IMR-90 (cell line): Measurements from ENCODE around the gene RAB3GAP2. TPM values are rescaled to one million over a fixed set of nuclear protein-coding genes. Genes with fewer than 3 reads are reported as not detected.

ENCODE experiments used
- ATAC-seq: fragments of 200-7000 bp; cut with Tn5 transposase; 2 replicates; pipeline ENCODE4 v1.9.1; 2020; ENCODE audit warnings: low read depth, mild to moderate bottlenecking, moderate library complexity
- BruUV-seq: library from RNA; stranded (reverse); fragments of 400-500 nt; replicated peaks from 2 replicates; lab custom pipeline; 2021; lab: Mats Ljungman, UMichigan
- CTCF ChIA-PET: fragments of 300-600 bp; formaldehyde crosslinking; extraction: SDS; loops from one replicate; lab custom pipeline; 2021; ENCODE audit warnings: antibody characterized with exemption; lab: Yijun Ruan, JAX
- POLR2A ChIA-PET: fragments of 300-600 bp; sonication (Branson Sonifier 250); formaldehyde crosslinking; loops from one replicate; lab custom pipeline; 2022; ENCODE audit warnings: antibody characterized with exemption; ENCODE audit not compliant: unreplicated experiment; lab: Charles Lee
- DNase-seq: peaks from one replicate; pipeline ENCODE4 v3.0.0; 2013
- H2AFZ ChIP-seq: replicated peaks from 2 replicates; pipeline ENCODE3; 2013; ENCODE audit warnings: low read length, mild to moderate bottlenecking; ENCODE audit not compliant: poor library complexity
- H2AK5ac ChIP-seq: 2 replicates; pipeline ENCODE4 v1.6.1; 2013; ENCODE audit warnings: low read depth, low read length, inconsistent platforms
- H2AK9ac ChIP-seq: replicated peaks from 2 replicates; pipeline ENCODE3; 2013; ENCODE audit warnings: mild to moderate bottlenecking, low read depth, low read length, moderate library complexity; ENCODE audit not compliant: poor library complexity
- H2BK120ac ChIP-seq: 2 replicates; pipeline ENCODE4 v1.6.1; 2013; ENCODE audit warnings: low read depth, low read length, inconsistent platforms
- H2BK15ac ChIP-seq: 3 replicates; pipeline ENCODE4 v1.6.1; 2013; ENCODE audit warnings: low read depth, low read length, inconsistent platforms
- H2BK20ac ChIP-seq: 2 replicates; pipeline ENCODE4 v1.6.1; 2013; ENCODE audit warnings: low read depth, mild to moderate bottlenecking, inconsistent platforms, low read length, moderate library complexity
- H2BK5ac ChIP-seq: 2 replicates; pipeline ENCODE4 v1.6.1; 2013; ENCODE audit warnings: mild to moderate bottlenecking, low read depth, low read length, inconsistent platforms; ENCODE audit not compliant: poor library complexity, severe bottlenecking
- H3K14ac ChIP-seq: replicated peaks from 2 replicates; pipeline ENCODE4 v1.6.1; 2013; ENCODE audit warnings: low read depth, low read length, inconsistent platforms
- H3K18ac ChIP-seq: 2 replicates; pipeline ENCODE4 v1.6.1; 2013; ENCODE audit warnings: low read depth, low read length, control low read depth
- H3K23ac ChIP-seq: 2 replicates; pipeline ENCODE4 v1.6.1; 2013; ENCODE audit warnings: low read depth, low read length, inconsistent platforms
- H3K27ac ChIP-seq: 2 replicates; pipeline ENCODE4 v1.5.1; 2013; ENCODE audit warnings: mild to moderate bottlenecking, control low read depth, low read length; ENCODE audit not compliant: insufficient read depth
- H3K27me3 ChIP-seq: 2 replicates; pipeline ENCODE4 v1.6.1; 2013; ENCODE audit warnings: low read length; ENCODE audit not compliant: control insufficient read depth, insufficient read depth
- H3K36me3 ChIP-seq: 2 replicates; pipeline ENCODE4 v1.6.1; 2013; ENCODE audit warnings: low read length, mixed read lengths; ENCODE audit not compliant: control insufficient read depth, insufficient read depth
- H3K4ac ChIP-seq: 2 replicates; pipeline ENCODE4 v1.6.1; 2013; ENCODE audit warnings: low read depth, low read length, inconsistent platforms
- H3K4me1 ChIP-seq: 2 replicates; pipeline ENCODE4 v1.6.1; 2013; ENCODE audit warnings: low read length, mixed read lengths; ENCODE audit not compliant: control insufficient read depth, insufficient read depth
- H3K4me2 ChIP-seq: 2 replicates; pipeline ENCODE4 v1.6.1; 2013; ENCODE audit warnings: low read depth, mild to moderate bottlenecking, control low read depth, low read length, moderate library complexity
- H3K4me3 ChIP-seq: 2 replicates; pipeline ENCODE4 v1.5.1; 2013; ENCODE audit warnings: low read depth, mild to moderate bottlenecking, control low read depth, low read length, moderate library complexity; ENCODE audit not compliant: insufficient read depth
- H3K56ac ChIP-seq: 2 replicates; pipeline ENCODE4 v1.6.1; 2013; ENCODE audit warnings: low read length, inconsistent platforms; ENCODE audit not compliant: insufficient read depth; ENCODE audit errors: extremely low read depth
- H3K79me1 ChIP-seq, 2 experiments: 2 replicates each; pipeline ENCODE4 v1.6.1; 2013; ENCODE audit warnings: low read length in 2 of 2, inconsistent platforms in 1 of 2, low read depth in 1 of 2
- H3K9ac ChIP-seq: 2 replicates; pipeline ENCODE4 v1.6.1; 2013; ENCODE audit warnings: low read depth, low read length, control low read depth
- H3K9me1 ChIP-seq: 2 replicates; pipeline ENCODE4 v1.6.1; 2013; ENCODE audit warnings: low read length, inconsistent platforms; ENCODE audit not compliant: insufficient read depth
- H3K9me3 ChIP-seq: 2 replicates; pipeline ENCODE4 v1.6.1; 2013; ENCODE audit warnings: low read length; ENCODE audit not compliant: control insufficient read depth, insufficient read depth
- H4K20me1 ChIP-seq: 2 replicates; pipeline ENCODE4 v1.6.1; 2013; ENCODE audit warnings: low read length, inconsistent platforms; ENCODE audit not compliant: insufficient read depth
- H4K5ac ChIP-seq: 2 replicates; pipeline ENCODE4 v1.6.1; 2013; ENCODE audit warnings: mild to moderate bottlenecking, low read depth, low read length, control low read depth
- H4K8ac ChIP-seq, 2 experiments: 2 replicates each; pipeline ENCODE4 v1.6.1; 2013; ENCODE audit warnings: low read depth in 2 of 2, low read length in 2 of 2, control low read depth in 1 of 2, inconsistent platforms in 1 of 2
- H4K91ac ChIP-seq: 2 replicates; pipeline ENCODE4 v1.6.1; 2013; ENCODE audit warnings: low read depth, low read length, inconsistent platforms; ENCODE audit not compliant: insufficient read depth
- CEBPB ChIP-seq: IDR thresholded peaks from 2 replicates; pipeline ENCODE4 v1.6.1; 2012; ENCODE audit warnings: low read depth, low read length, improper control_type of control experiment
- CHD1 ChIP-seq: IDR thresholded peaks from 2 replicates; pipeline ENCODE4 v1.6.1; 2012; ENCODE audit warnings: low read depth, low read length, improper control_type of control experiment
- MAZ ChIP-seq: IDR thresholded peaks from 2 replicates; pipeline ENCODE4 v1.6.1; 2012; ENCODE audit warnings: low read depth, mild to moderate bottlenecking, low read length, improper control_type of control experiment, moderate library complexity, borderline replicate concordance
- NFE2L2 ChIP-seq: fragments of 150-350 bp; IDR thresholded peaks from 2 replicates; pipeline ENCODE4 v1.6.1; 2016; ENCODE audit warnings: low read depth, mild to moderate bottlenecking, low read length
- POLR2A ChIP-seq: IDR thresholded peaks from 2 replicates; pipeline ENCODE4 v1.6.1; 2012; ENCODE audit warnings: mild to moderate bottlenecking, low read depth, low read length
- RAD21 ChIP-seq: IDR thresholded peaks from 2 replicates; pipeline ENCODE4 v1.6.1; 2012; ENCODE audit warnings: low read length, improper control_type of control experiment
- SMC3 ChIP-seq: fragments of 150-350 bp; IDR thresholded peaks from 2 replicates; pipeline ENCODE4 v1.6.1; 2016; ENCODE audit warnings: low read depth, mild to moderate bottlenecking, antibody characterized with exemption, low read length, moderate library complexity
- WGBS, 2 experiments: methylation state at CpG; one replicate each; pipeline versions ENCODE4 v1.1.5 to v1.1.7; 2013; ENCODE audit warnings: missing lambda C conversion rate in 2 of 2; ENCODE audit not compliant: insufficient read length in 1 of 2; ENCODE audit errors: extremely low coverage in 2 of 2; 5-methylcytosine and 5-hydroxymethylcytosine counted together
- dilution Hi-C: fragments of 300-500 bp; cut with HindIII; formaldehyde crosslinking; loops from one replicate; pipeline ENCODE4 v1.14.3; 2018; ENCODE audit warnings: low sequenced_read_pairs; ENCODE audit not compliant: unreplicated experiment
- in situ Hi-C: fragments of 300-500 bp; cut with MboI; formaldehyde crosslinking; loops from 3 replicates; pipeline ENCODE4 v1.14.3; 2019; ENCODE audit warnings: low sequenced_read_pairs, inconsistent platforms, mixed read lengths
- intact Hi-C: fragments of 100-400 bp; cut with micrococcal nuclease; formaldehyde crosslinking; loops from 2 replicates; pipeline ENCODE4 v1.10.0; 2022
- polyA plus RNA-seq, 3 experiments: library from polyadenylated mRNA; depleted of rRNA; stranded (reverse); fragments of >200 nt; gene quantifications; 2 replicates each; pipeline ENCODE4 v1.2.3, GENCODE V29; 2012; ENCODE audit warnings: low replicate concordance in 1 of 3
- total RNA-seq: library from RNA; depleted of rRNA; stranded (reverse); fragments of >200 nt; gene quantifications from 2 replicates; pipeline ENCODE4 v1.2.3, GENCODE V29; 2012
- TF ChIP-seq, protein P1 (sequence below): fragments of 150-350 bp; IDR thresholded peaks from 2 replicates; pipeline ENCODE4 v1.6.1; 2016; ENCODE audit warnings: low read depth, mild to moderate bottlenecking, low read length, moderate library complexity, borderline replicate concordance

The RAB3GAP2 gene
- total and polyA plus RNA-seq, 2 of the 4 experiments (the other 2 are of a cell fraction): 12.3 to 37.8 TPM

DNA sequence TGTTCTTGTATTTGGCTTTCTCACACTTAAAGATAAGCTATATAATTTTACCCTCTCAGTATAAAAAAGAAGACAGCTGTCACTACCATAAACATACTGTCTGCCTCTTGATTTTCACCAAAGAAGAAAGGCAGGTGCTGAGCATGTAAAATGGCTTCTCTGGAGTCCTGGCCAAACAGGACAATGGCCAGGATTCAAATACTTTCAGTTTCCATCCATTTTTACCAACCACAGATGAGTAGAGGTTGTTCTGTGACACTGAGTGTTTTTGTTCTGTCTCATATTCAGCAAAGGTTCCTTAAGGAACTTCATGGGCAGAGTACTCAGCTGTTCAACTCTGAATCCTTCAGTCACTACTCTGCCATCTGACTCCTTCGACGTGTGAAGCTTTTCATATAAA, 29.4 kb upstream of the RAB3GAP2 start:
- DNase-seq: no peak

More for the DNA sequence above, 29.4 kb upstream of the RAB3GAP2 start:
- Histone ChIP-seq H4K91ac (no peak overlapping the region), H3K56ac (no peak overlapping the region), H4K20me1 (no peaks in the 10 kb centered on the region), H2BK15ac (no peak overlapping the region), H3K9me1 (no peaks in the 10 kb centered on the region; the same call in 1 of the 2 replicates), H2BK120ac (no peak overlapping the region), H4K5ac (no peak overlapping the region), H3K79me1 (no peaks in the 10 kb centered on the region), H2BK5ac (no peak overlapping the region), H3K23ac (no peak overlapping the region), H3K27me3 (peaks cover 4% of the 10 kb centered on the region), H3K4me3 (no peak overlapping the region), H3K36me3 (no peaks in the 10 kb centered on the region), H3K4me1 (0 out of 2 replicates have a peak, but pooled peaks cover 1% of the 10 kb centered on the region), H3K9me3 (no peaks in the 10 kb centered on the region), H2AK9ac (no peak overlapping the region), H4K8ac (no peak overlapping the region), H3K14ac (no peak overlapping the region), H3K27ac (no peak overlapping the region), H2AFZ (no peak overlapping the region), H3K18ac (no peak overlapping the region), H2BK20ac (no peak overlapping the region), H2AK5ac (no peak overlapping the region), H3K4ac (no peak overlapping the region), H3K4me2 (no peak overlapping the region), H3K9ac (no peak overlapping the region)
- BruUV-seq: no TSS peak
- POLR2A ChIA-PET: no interaction called here
- dilution Hi-C loops (no loop called here), in situ Hi-C loops (no loop called here), intact Hi-C loops (loop anchor here (2.0 to 10.0 kb wide), 2 partner anchors 29 to 223 kb away; partner anchors contain the start of genes MARK1 and RAB3GAP2)
- no peak for ATAC-seq
- WGBS, 2 experiments: no CpG with 5 or more reads among the region's 2 CpGs
- TF ChIP-seq POLR2A: no peak
- TF ChIP-seq, protein P1, sequence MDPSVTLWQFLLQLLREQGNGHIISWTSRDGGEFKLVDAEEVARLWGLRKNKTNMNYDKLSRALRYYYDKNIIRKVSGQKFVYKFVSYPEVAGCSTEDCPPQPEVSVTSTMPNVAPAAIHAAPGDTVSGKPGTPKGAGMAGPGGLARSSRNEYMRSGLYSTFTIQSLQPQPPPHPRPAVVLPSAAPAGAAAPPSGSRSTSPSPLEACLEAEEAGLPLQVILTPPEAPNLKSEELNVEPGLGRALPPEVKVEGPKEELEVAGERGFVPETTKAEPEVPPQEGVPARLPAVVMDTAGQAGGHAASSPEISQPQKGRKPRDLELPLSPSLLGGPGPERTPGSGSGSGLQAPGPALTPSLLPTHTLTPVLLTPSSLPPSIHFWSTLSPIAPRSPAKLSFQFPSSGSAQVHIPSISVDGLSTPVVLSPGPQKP: no peak
- no peak for TF ChIP-seq NFE2L2
- TF ChIP-seq CHD1: no peak
- TF ChIP-seq RAD21: no peak
- TF ChIP-seq CEBPB: no peak
- no peak for TF ChIP-seq SMC3
- TF ChIP-seq MAZ: no peak
- CTCF ChIA-PET: no interaction called here
